Smooth muscle cell (in vitro differentiated cells): Measurements from ENCODE around the gene SMAD2. TPM values are rescaled to one million over a fixed set of nuclear protein-coding genes. Genes with fewer than 3 reads are reported as not detected.

Experiments used
- DNase-seq: peaks from one replicate; lab custom pipeline; 2025; ENCODE audit not compliant: unreplicated experiment; lab: John Stamatoyannopoulos, UW
- H2AFZ ChIP-seq: fragments of 200-600 bp; sonication (generic); 2 replicates; pipeline ENCODE4 v1.6.0; 2016; ENCODE audit warnings: antibody characterized with exemption, low read depth, mild to moderate bottlenecking
- H3F3A ChIP-seq: fragments of 200-600 bp; sonication (generic); 2 replicates; pipeline ENCODE4 v1.6.0; 2017; ENCODE audit warnings: antibody characterized with exemption, low read depth
- H3K27ac ChIP-seq: fragments of 200-600 bp; sonication (generic); 2 replicates; pipeline ENCODE4 v1.5.1; 2016; ENCODE audit warnings: low read depth, mild to moderate bottlenecking
- H3K27me3 ChIP-seq: fragments of 200-600 bp; sonication (generic); 2 replicates; pipeline ENCODE4 v1.6.1; 2016; ENCODE audit warnings: low read depth, mild to moderate bottlenecking
- H3K36me3 ChIP-seq: fragments of 200-600 bp; sonication (generic); 2 replicates; pipeline ENCODE4 v1.5.1; 2016; ENCODE audit warnings: low read depth
- H3K4me1 ChIP-seq: fragments of 200-600 bp; sonication (generic); 2 replicates; pipeline ENCODE4 v1.5.1; 2016; ENCODE audit warnings: low read depth
- H3K4me2 ChIP-seq: fragments of 200-600 bp; sonication (generic); 2 replicates; pipeline ENCODE4 v1.6.0; 2016; ENCODE audit warnings: mild to moderate bottlenecking
- H3K4me3 ChIP-seq: fragments of 200-600 bp; sonication (generic); 2 replicates; pipeline ENCODE4 v1.5.1; 2016; ENCODE audit warnings: mild to moderate bottlenecking
- H3K79me2 ChIP-seq: fragments of 200-600 bp; sonication (generic); 2 replicates; pipeline ENCODE4 v1.6.0; 2016; ENCODE audit warnings: low read depth, mild to moderate bottlenecking
- H3K9ac ChIP-seq: fragments of 200-600 bp; sonication (generic); 2 replicates; pipeline ENCODE4 v1.6.0; 2016; ENCODE audit warnings: low read depth
- H3K9me3 ChIP-seq: fragments of 200-600 bp; sonication (generic); replicated peaks from 2 replicates; pipeline ENCODE4 v1.5.1; 2016; ENCODE audit warnings: low read depth
- H4K20me1 ChIP-seq: fragments of 200-600 bp; sonication (generic); 2 replicates; pipeline ENCODE4 v1.6.0; 2016; ENCODE audit warnings: low read depth
- CTCF ChIP-seq: fragments of 200-600 bp; sonication (generic); IDR thresholded peaks from 2 replicates; pipeline ENCODE4 v1.5.1; 2017; ENCODE audit warnings: borderline replicate concordance, mild to moderate bottlenecking, antibody characterized with exemption; ENCODE audit not compliant: insufficient read depth, poor library complexity, severe bottlenecking
- WGBS: methylation state at CpG from one replicate; pipeline ENCODE4 v1.1.7; 2016; ENCODE audit warnings: low lambda C conversion rate; 5-methylcytosine and 5-hydroxymethylcytosine counted together
- polyA plus RNA-seq: library from polyadenylated mRNA; unstranded; fragments of >200 nt; fragmentation: Nextera tagmentation; extraction: Ambion mirVana; gene quantifications from 2 replicates; pipeline ENCODE4 v1.2.1, GENCODE V29; 2016
- total RNA-seq: library from RNA; depleted of rRNA; stranded (reverse); fragments of >200 nt; gene quantifications from 2 replicates; pipeline ENCODE4 v1.2.3, GENCODE V29; 2014

Gene SMAD2
- total and polyA plus RNA-seq, 2 experiments from 2014 or later: 63.8 to 120 TPM

DNA sequence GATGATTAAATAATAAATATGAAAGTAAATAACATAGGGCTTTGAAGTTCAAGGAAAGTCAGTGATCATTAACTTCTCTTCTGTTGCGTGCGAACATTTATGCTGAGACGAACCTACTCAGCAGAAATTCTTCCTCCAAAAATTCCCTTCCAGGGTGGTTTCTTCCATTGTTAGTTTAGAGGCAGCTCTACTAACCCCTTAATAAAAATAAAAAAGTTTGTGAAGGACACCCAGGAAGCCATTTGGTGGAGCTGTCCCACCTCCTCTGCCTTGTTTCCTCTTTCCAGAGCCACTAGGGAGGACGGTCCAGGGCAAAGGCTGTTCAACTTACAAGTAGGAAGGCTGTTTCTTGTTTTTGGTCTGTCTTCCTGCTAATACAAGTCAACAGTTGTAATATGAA lies 2.1 kb upstream of the SMAD2 start:
- WGBS: 90% methylated on average over 4 of the region's 4 CpGs
- peaks cover 26% of the 10 kb centered on the region for H3K79me2 ChIP-seq

DNA sequence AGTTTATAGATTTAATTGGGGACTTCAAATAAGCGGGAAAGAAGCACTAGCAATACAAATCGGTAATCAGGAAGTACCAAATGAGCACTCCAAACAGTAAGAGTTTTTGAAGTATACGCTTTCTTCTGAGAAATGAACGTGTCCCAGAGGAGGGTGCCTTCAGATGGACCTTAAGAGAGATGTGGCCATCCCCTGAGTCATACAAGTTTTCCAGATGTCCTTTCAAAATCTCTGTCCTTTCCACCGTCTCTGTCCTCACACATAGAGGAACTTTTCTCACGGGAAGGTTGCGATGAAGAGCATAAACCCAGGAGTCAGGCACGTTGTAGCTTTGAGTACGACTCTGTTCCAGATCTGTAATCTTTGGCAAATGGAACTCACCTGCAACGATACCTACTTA lies 1.7 kb upstream of the SMAD2 start:
- H3K4me3 ChIP-seq: peak overlapping the region; percentile 70
- TF ChIP-seq CTCF: no peak

More for the DNA sequence above, 2.1 kb upstream of the SMAD2 start:
- Histone ChIP-seq H3K36me3 (no peaks in the 10 kb centered on the region), H3K4me3 (no peak overlapping the region), H4K20me1 (peaks cover 22% of the 10 kb centered on the region), H3F3A (no peaks in the 10 kb centered on the region), H3K9ac (no peak overlapping the region), H3K9me3 (no peaks in the 10 kb centered on the region), H3K27me3 (no peaks in the 10 kb centered on the region), H2AFZ (no peak overlapping the region), H3K4me2 (no peak overlapping the region), H3K4me1 (peaks cover 51% of the 10 kb centered on the region), H3K27ac (no peak overlapping the region)
- no peak for TF ChIP-seq CTCF
- no peak for DNase-seq

GRCh38 chr18:47931718-47932103 lies 1.3 kb upstream of the SMAD2 start:
- Histone ChIP-seq H3K27ac (peak overlapping the region; percentile 84), H3K9me3 (no peaks in the 10 kb centered on the region), H3K36me3 (no peaks in the 10 kb centered on the region), H4K20me1 (peaks cover 31% of the 10 kb centered on the region), H2AFZ (peak overlapping the region; percentile 37), H3K27me3 (no peaks in the 10 kb centered on the region), H3K79me2 (peaks cover 35% of the 10 kb centered on the region), H3K4me1 (peaks cover 57% of the 10 kb centered on the region), H3K4me3 (peak overlapping the region; percentile 70), H3K4me2 (peak overlapping the region; percentile 84), H3F3A (no peaks in the 10 kb centered on the region), H3K9ac (peak overlapping the region; percentile 89)
- no peak for TF ChIP-seq CTCF
- DNase-seq: no peak
- 21% methylated on average over 8 of the region's 8 CpGs for WGBS

More for the DNA sequence above, 1.7 kb upstream of the SMAD2 start:
- peaks cover 27% of the 10 kb centered on the region for H4K20me1 ChIP-seq
- H3K9me3 ChIP-seq: no peaks in the 10 kb centered on the region
- no peak for DNase-seq
- peaks cover 55% of the 10 kb centered on the region for H3K4me1 ChIP-seq
- H3K79me2 ChIP-seq: peaks cover 30% of the 10 kb centered on the region
- WGBS: 82% methylated on average over 10 of the region's 10 CpGs
- no peaks in the 10 kb centered on the region for H3K36me3 ChIP-seq
- H3K9ac ChIP-seq: no peak overlapping the region
- H3K27me3 ChIP-seq: no peaks in the 10 kb centered on the region
- H2AFZ ChIP-seq: no peak overlapping the region
- peak overlapping the region; percentile 84 for H3K27ac ChIP-seq
- H3K4me2 ChIP-seq: peak overlapping the region; percentile 84
- no peaks in the 10 kb centered on the region for H3F3A ChIP-seq

DNA sequence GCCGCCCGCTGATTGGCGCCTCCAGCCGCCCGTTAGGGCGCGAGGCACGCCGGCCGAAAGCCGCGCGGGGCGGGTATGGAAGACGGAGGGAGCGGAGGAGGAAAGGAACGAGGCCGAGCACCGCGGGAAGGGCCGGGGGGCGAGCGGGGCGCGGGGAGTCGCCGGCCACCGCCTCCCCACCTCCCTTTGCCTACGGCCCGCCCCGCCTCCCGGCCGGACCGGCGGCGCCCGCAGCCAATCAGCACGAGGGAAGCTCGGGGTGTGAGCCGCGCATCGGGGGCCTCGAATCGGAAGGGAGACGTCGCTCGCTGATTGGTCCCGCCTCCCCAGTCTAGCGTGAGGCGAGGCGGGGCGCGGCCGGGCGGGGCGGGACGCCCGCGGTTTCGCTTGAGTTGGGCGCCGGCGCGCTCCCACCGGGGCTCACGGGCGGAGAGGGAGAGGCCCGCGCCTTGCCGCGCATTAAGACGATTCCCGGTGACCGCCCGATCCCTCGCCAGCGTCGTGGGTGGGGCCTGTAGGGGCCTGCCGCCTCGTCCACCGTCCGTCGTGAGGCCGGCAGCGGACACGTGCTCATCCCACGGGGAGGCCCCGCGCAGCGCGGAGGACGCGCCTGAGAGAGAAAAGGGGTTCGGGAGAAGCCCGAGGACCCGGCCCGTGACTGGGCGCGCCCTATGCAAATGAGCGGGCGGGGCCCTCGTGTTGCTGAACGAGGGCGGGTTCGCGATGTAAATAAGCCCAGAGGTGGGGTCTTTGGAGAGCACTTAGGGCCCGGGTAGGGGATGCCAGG lies 665 bp upstream of the SMAD2 start:
- H3F3A ChIP-seq: no peaks in the 10 kb centered on the region
- peaks cover 37% of the 10 kb centered on the region for H4K20me1 ChIP-seq
- no peaks in the 10 kb centered on the region for H3K27me3 ChIP-seq
- peak overlapping the region; percentile 37 for H2AFZ ChIP-seq
- peaks cover 63% of the 10 kb centered on the region for H3K4me1 ChIP-seq
- no peaks in the 10 kb centered on the region for H3K36me3 ChIP-seq
- no peaks in the 10 kb centered on the region for H3K9me3 ChIP-seq
- no peak for TF ChIP-seq CTCF
- peak; percentile 95 for DNase-seq
- under 1% methylated on average over 58 of the region's 107 CpGs for WGBS
- H3K9ac ChIP-seq: peak overlapping the region; percentile 89
- H3K79me2 ChIP-seq: peaks cover 41% of the 10 kb centered on the region
- peak overlapping the region; percentile 84 for H3K4me2 ChIP-seq
- peak overlapping the region; percentile 84 for H3K27ac ChIP-seq
- H3K4me3 ChIP-seq: peak overlapping the region; percentile 70
